Fibroblast of skin of abdomen (primary cell): ENCODE measurements around the gene PRRT1B. TPM values are rescaled to one million over a fixed set of nuclear protein-coding genes. Genes with fewer than 3 reads are reported as not detected.
"Not testable (repeated sequence)": the region's sequence is repeated elsewhere in the genome, so short reads cannot be mapped to it uniquely, and the experiment has no call there.

ENCODE experiments used
- DNase-seq: peaks from one replicate; pipeline ENCODE4 v3.0.0-alpha.2; 2013
- polyA plus RNA-seq, 2 experiments: library from polyadenylated mRNA; unstranded; fragments of 120-200 nt; gene quantifications; one replicate each; pipeline ENCODE4 v1.2.1, GENCODE V29; 2013; ENCODE audit not compliant: insufficient read length in 2 of 2

Gene PRRT1B
- polyA plus RNA-seq (2013, experiment 1 of 2; ENCODE audit: insufficient read length): not detected
- polyA plus RNA-seq (2013, experiment 2 of 2; ENCODE audit: insufficient read length): not detected

DNA sequence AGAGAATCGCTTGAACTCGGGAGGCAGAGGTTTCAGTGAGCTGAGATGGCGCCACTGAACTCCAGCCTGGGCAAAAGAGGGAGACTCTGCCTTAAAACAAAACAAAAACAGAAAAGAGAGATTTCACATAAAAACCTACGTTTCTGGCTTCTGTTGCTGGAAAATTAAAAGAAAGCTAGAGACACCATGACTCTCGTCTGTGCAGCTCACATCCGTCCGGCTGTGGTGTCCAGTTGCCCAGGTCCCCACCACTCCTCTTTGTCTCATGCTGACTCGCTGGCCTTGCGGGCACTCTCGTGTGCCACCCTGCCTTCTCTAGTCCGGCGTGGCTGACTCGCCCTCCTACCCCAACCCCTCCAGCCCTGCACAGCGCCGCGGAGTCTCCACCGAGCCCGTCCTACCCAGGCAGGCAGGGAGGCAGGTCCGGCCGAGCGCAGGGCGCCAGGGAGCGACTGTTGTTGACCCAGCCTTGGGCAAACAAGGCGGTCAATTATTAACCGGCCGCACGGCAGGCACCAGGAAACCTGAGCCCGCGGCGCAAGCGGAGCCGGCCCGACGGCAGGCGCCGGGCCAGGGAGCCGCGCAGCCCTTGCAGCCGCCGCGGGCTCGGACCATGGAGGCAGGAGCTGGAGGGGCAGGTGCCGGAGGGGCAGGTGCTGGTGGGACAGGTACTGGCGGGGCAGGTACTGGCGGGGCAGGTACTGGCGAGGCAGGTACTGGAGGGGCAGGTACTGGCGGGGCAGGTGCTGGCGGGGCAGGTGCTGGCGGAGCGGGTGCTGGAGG is at the start of gene PRRT1B:
Gene PRRT1B (plus strand): TSS at position 521 of the 783 bp plus-strand sequence. CDS start 93 bp downstream, at position 614.
- DNase-seq: no peak

DNA sequence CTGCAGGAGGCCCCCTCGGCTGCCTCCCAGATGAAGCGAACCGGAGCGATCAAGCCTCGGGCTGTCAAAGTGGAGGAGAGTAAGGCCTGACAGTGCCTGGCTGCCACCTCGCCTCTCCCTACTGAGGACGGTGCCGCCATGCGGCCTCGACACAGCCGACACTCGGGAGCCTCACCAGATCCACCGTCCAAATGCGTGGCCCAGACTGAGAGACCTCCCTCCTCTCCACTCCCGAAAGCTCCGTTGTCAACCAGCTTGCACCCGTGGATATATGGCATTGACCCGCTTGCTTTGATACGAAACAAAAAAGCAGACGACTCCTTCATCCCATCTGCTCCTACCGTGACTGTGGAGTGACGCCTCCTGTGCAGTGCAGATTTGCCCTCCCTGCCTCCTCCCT is 49.5 kb upstream of the PRRT1B start:
- DNase-seq: no peak

DNA sequence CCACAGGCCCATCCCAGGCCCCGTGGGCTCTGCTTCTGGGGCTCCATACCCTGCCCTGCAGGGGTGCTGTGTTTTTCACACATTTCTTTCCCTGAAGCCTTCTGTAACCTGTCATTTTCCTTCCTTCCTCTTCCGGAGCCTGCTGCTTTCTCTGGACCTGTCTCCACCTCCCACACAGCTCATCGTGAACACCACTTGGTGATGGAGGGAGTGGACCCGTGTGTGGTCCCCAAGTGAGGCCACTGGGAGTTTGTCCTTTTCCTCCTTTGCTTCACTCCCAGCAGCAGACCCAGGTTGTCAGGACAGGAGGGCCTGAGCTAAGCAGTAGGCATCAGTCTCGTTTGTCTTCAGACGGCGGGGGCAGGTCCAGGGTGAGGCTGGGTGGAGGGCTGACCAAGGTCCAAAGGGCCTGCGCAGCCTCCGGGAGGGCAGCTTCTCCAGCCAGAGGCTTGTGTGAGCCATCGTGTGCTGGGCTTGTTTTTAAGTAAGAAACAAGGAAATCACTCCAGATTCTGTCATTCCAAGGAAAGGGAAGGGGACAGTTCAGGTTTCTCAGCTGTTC is 48.4 kb upstream of the PRRT1B start:
- no peak for DNase-seq

DNA sequence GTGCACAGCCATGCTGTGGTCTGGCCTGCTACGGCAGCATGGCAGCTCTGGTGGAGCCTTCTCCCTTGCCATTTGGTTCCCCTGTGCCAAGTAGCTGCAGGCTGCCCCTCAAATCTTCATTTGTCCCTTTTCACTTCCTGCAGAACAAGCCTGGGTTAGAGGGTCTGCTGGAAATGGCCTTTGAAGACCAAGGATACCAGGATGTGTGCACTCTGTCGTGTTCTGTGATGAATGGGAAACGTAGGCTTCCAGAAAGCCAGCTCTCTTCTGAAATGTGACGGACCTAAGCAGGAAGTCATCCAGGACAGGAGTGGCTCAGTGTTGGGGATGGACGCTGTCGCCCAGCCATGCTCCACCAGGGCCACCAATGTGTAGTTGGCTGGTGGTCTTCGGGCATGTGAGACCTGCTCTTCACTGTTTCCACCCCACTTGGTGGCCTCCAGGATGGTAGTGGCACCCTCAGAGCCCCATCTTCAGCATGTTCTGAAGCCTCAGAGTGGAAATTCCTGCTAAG is 46.0 kb upstream of the PRRT1B start:
- no peak for DNase-seq

DNA sequence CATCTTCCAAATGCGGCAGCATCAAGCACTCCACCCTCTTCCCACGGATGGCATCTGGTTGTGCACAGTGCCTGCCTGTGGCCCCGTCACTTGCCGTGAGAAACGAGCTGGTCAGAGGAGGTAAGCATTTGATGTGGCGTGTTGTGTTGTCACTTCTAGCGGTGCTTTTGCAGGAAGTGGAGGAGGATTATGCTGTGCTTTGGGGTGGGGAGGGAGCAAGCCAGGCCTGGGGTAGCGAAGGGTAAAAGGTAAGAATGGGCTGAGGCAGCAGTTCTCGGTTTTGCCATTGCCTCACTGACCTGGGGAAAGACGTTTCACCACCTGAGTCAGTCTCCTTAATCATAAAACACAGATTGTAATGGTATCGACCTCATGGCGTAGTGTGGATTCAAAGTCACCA is 44.9 kb upstream of the PRRT1B start:
- no peak for DNase-seq

DNA sequence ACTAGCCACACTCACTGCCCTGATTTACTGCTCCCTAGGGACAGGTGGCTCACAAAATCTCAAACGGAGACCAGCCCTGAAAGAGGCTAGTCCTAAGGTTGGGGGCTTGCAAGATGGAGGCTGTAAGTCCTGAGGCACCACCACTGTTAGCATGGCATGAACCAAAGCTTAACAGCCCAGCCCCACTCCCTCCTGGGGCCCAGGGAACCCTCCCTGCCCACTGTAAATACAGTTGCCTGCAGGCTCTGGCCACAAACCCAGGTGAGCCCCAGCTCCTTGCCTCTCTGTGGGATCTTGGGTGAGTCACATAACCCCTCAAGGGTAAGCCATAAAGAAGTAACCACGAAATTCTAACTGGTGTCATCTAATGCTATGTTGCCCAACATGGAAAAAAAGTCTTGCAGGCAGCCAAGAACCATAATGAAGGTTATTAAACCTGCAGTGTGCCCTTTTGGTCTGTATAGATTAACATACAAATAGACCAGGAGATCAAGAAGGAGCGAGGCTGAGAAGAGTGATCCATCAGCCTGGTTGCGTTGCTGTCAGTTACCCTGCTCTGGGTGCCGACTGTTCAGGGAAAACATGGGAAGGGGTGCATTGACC is 44.3 kb upstream of the PRRT1B start:
- DNase-seq: peak; percentile 66

DNA sequence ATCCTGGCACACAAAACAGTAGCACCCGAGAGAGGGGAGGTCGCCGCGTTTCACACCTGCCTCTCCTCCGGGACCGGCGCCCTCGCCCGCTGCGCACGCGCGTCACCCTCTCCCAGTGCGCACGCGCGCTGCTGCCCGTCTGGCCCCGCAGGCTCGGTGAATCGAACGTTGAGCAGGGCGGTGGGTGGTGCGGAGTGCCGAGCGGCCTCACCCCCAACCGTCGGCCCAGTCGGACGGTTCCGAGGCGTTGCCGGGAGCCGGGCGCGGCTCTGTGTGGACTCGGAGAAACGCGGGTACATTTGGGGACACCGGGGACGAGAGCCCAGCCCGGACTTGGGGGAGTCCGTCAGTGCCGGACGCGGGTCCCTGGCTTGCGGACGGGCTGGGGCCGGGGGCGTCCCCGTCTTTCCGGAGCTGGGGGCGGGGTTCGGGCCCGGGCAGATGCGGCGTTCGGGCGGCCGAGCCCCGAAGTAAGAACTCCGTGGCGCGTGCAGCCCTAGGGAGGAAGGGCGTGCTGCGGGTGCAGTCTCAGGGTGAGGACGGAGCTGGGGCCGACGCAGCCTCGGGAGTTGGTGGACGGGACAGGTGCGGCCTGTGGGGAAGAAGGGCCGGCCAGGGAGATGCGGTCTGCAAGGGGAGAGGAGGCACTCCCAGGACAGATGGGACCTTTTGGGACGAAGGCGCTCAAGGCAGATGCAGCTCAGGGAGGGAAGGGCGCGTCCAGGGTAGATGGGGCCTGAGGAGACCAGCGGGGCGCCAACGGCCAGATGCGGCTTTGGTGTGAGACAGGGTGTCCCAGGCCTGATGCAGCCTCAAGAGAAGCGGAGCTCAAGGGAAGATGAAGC is 42.3 kb upstream of the PRRT1B start, which contains the start of gene POMT1:
Gene POMT1 (plus strand): TSS at position 138 of the 845 bp plus-strand sequence. CDS start 1,301 bp downstream, outside the sequence.
- DNase-seq: peak; percentile 81

DNA sequence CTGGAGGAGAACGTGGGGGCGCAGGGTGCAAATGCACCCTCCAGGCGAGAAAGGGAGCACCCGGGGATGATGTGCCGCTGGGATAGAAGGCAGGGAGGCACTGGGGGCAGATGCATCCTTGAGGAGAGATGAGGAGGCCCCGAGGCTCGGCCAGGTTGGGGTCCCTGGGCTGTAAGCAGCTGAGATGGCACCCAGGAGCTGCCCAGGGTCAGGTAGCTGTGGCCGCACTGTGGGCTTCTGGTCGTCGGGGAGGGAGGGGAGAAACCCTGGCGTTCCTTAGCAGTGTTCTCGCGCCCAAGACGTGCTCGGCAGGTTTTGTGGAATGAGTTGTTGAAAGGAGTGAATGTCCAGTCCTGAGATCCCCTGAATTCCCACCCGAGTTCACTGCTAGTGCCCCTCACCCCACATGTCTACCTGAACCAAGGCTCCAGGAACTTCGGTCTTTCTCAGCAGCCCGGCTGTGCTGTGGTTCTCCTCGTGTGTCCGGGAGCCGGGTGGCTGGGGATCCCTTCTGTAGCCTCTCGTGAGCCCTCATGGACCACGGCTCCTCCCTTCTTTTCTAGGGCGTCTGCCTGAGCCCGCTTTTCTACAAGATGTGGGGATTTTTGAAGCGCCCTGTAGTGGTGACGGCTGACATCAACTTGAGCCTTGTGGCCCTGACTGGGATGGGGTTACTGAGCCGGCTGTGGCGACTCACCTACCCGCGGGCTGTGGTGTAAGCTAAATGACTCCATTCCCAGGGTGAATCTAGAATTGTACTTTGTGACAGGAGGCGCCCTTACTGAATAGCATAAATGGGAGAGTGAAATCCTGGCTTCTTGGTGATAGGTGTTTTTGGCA is 41.5 kb upstream of the PRRT1B start:
- DNase-seq: peak; percentile 8

DNA sequence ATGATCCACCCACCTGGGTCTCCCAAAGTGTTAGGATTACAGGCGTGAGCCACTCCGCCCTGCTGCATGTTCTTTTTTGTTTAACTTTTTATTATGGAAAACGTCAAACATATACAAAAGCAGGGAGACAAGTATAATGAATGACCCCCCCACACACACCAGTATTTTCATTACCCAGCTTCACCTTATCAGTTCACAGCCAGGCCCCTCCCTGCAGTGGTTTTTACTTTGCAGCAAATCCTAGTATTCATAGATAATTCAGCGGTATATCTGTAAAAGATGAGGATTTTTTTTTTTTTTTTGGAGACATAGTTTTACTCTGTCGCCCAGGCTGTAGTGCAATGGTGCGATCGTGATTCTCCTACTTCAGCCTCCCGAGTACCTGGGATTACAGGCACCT is 40.3 kb upstream of the PRRT1B start:
- DNase-seq: no peak

DNA sequence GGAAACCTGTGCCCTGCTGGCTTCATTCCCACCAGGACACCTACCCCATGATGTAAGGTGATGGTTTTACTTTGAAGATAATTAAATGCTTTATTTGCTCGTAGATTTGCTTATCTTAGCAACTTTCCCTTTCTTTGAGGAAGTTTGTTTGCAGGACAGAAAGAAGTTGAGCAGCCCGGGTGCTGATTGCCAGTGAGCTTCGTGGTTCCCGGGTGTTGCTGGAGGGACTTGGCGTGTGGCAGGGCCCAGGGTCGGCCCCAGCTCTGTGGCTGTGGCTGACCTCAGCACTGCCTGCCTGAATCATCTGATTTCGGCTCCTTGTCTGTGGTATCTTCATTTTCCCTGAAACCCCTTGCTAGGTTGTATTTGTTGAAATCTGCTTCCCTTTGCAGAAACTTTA is 33.9 kb upstream of the PRRT1B start:
- DNase-seq: no peak

DNA sequence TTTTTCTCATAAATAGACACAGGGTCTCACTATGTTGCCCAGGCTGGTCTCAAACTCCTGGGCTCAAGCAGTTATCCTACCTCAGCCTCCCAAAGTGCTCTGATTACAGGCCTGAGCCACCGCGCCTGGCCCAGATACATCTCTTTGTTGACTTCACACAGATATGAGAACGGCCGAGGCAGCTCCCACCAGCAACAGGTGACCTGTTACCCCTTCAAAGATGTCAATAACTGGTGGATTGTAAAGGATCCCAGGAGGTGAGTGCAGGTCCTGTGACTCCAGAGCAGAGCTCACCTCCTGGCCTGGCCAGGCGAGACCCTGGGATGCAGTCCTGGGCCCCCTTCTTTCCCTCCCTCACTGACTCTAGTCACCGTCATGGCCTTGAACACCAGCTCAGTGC is 33.4 kb upstream of the PRRT1B start:
- no peak for DNase-seq

DNA sequence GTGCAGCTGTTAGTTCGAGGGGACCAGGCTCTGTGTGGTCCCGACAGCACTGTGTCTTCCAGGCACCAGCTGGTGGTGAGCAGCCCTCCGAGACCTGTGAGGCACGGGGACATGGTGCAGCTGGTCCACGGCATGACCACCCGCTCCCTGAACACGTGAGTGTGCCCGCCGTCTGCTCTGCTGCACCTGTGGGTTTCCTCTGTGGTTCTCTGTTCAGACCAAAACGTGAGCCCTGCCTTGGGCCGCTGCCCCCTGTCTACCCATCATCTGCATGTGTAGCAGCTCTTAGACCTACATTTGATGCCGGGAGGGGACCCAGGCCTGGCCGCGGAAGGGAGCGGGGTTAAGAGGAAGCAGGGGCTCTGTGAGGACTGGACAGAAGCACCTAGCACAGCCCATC is 32.1 kb upstream of the PRRT1B start:
- DNase-seq: no peak

DNA sequence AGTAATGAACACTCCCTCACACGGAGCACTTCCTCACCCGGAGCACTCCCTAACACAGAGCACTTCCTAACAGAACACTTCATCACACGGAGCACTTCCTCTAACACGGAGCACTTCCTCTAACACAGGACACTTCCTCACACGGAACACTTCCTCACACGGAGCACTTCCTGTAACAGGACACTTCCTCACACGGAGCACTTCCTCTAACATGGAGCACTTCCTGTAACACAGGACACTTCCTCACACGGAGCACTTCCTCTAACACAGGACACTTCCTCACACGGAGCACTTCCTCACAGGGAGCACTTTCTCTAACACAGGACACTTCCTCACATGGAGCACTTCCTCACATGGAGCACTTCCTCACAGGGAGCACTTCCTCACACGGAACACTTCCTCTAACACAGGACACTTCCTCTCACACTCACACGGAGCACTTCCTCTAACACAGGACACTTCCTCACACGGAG is 29.7 kb upstream of the PRRT1B start:
- DNase-seq: not testable (repeated sequence)

DNA sequence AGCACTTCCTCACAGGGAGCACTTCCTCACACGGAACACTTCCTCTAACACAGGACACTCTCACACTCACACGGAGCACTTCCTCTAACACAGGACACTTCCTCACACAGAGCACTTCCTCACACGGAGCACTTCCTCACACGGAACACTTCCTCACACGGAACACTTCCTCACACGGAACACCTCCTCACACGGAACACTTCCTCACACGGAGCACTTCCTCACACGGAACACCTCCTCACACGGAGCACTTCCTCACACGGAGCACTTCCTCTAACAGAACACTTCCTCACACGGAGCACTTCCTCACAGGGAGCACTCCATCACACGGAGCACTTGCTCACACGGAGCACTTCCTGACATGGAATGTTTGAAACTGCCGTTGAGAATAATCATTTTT is 29.2 kb upstream of the PRRT1B start:
- DNase-seq: no peak

DNA sequence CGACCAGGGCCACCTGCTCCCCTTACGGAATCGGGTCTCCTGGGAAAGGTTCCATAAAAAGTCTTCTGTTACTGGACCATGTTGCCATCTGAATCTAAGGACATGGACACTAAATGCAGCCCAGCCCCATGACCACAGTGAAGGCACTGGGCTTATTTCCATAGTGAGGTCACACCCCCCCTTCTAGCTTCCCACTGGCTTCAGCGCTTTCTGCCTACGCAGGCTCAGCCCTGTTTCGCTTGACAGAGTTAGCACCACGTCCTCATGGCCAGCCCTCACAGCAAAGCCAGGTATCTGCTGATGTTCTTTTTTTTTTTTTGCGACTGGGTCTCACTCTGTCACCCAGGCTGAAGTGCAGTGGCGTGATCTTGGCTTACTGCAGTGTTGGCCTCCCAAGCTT is 28.4 kb upstream of the PRRT1B start:
- no peak for DNase-seq

DNA sequence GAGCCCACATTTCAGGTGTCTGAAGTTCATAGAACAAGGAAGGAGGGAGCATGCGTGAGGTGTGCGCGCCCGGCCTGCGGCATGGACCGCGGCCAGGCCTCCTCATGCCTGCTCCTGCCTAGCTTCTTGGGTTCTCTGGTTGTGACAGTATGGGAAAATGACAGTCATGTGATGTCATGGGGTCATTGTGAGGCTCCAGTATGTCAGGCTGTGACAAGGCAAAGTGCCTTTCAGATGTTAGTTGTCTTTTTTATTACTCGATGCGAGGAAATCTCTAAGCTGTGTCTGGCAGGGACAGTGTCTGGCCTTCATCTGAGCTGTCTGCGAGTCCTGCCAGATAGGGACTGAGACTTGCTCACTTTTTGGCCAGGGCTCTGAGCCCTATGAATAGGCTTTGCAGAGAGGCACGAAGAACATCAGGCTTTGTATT is 27.5 kb upstream of the PRRT1B start:
- DNase-seq: no peak

DNA sequence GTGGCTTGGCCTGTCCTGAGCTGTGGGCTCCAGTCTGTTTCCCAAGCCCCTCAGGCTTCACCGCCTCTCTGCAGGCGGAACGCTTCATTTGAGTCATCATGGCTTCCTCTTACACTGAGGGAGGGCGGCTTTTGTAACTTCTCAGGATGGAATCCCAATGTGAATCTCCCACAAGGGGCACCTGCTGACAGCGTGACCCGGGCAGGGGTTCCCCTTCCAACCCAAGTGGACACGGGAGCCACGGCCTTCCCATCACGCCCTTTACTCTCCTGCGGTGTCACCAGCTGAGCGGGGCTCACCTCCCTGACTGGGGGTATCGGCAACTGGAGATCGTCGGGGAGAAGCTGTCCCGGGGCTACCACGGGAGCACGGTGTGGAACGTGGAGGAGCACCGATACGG is 26.8 kb upstream of the PRRT1B start:
- DNase-seq: no peak

DNA sequence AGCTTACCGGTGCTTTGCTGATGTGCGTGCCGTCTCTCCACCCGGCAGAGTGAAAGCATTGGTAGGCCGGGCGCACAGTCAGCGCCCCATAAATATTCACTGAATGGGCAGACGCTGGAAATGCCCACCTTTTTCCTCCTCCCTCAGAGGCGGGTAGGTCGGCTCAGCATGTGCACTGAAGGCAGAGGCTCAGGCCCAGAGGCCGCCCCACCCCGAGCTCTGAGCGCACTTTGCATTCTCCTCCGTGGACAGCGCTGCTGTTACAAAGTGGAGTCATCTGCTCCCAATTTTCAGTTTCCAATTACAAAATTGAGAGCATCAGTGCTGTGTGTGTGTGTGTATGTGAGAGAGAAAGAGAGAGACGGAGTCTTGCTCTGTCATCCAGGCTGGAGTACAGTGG is 24.8 kb upstream of the PRRT1B start:
- DNase-seq: no peak

DNA sequence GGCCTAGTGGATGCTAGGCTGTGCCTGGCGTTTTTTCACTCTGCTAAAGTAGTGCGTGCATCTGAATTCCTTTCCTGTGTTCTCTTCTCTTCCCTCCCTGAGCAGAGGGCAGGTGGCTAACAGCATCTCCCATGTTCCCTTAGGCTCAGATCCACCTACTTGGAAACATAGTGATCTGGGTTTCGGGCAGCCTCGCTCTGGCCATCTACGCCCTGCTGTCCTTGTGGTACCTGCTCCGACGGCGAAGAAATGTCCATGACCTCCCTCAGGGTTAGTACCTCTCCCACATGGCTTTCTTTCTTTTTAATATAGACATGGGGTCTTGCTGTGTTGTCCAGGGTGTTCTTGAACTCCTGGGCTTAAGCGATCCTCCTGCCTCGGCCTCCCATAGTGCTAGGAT is 24.1 kb upstream of the PRRT1B start:
- no peak for DNase-seq

DNA sequence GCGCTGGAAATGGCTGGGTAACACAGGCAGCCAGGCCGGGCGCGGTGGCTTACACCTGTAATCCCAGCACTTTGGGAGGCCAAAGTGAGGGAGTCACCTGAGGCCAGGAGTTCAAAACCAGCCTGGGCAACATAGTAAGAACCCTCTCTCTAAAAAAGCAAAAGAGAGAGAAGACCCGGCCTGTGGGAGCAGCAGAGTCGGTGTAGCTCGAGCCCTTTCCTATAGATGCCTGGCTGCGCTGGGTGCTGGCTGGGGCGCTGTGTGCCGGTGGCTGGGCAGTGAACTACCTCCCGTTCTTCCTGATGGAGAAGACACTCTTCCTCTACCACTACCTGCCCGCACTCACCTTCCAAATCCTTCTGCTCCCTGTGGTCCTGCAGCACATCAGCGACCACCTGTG is 23.5 kb upstream of the PRRT1B start:
- no peak for DNase-seq
